ENCODE data around the gene SUPT3H. TPM values are rescaled to one million over a fixed set of nuclear protein-coding genes. Genes with fewer than 3 reads are reported as not detected.
"Not testable (repeated sequence)": the region's sequence is repeated elsewhere in the genome, so short reads cannot be mapped to it uniquely, and the experiment has no call there.

Gene SUPT3H
- total RNA-seq, 1 experiment from 2014 or later = 6.4 TPM

- in situ Hi-C loops (cut with HindIII; ENCODE audit: low pct_unique_long_range_greater_than_20kb, low sequenced_read_pairs) = no loop called here
These were observed 305.1 kb downstream of the SUPT3H start for GRCh38 chr6:45072673-45073072.

DNA sequence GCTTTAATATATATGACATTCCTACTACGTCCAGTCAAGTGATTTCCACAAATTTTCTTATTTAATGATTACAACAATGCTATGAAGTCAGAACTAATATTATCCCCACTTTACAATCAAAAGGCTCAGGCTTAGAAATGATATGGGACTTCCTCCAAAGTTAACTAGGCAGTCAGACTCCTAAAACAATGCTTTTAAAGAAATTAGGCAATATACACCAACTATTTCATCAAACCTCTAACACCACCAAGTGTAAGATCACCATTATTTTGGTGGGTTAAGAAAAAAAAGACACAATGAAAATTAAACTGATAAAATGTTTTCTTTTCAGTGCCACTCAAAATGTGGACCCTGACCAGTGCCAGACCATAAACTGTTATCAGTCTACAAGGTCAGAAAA, 305.7 kb downstream of the SUPT3H start:
- no peak for DNase-seq (ENCODE audit: low read depth, low spot score)
- in situ Hi-C loops (cut with HindIII; ENCODE audit: low pct_unique_long_range_greater_than_20kb, low sequenced_read_pairs) = no loop called here

More at GRCh38 chr6:45072673-45073072, 305.1 kb downstream of the SUPT3H start:
- DNase-seq (ENCODE audit: low read depth, low spot score) = no peak

DNA sequence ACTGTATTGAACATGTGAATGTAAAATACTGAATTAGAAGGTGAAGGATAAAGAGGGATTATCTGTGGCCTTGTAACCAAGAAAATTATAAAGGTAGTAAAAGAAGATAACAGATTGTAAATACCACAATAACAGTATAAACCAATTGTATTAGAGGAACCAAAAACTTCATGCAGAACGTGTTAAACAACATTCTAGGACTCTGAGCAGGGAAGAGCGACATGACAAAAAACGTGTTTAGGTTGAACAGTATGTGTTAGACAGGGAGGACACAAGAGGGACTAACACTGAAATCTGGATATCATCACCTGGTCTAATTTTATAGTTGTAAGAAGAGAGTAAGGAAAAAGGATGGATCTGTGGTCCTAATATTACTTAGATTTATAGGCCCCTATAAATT, 308.6 kb downstream of the SUPT3H start:
- in situ Hi-C loops (cut with HindIII; ENCODE audit: low pct_unique_long_range_greater_than_20kb, low sequenced_read_pairs) = no loop called here
- no peak for DNase-seq (ENCODE audit: low read depth, low spot score)

GRCh38 chr6:45067446-45067845, 310.3 kb downstream of the SUPT3H start:
- in situ Hi-C loops (cut with HindIII; ENCODE audit: low pct_unique_long_range_greater_than_20kb, low sequenced_read_pairs); DNase-seq (ENCODE audit: low read depth, low spot score): not testable (repeated sequence)

GRCh38 chr6:45062659-45063058, 315.1 kb downstream of the SUPT3H start:
- in situ Hi-C loops (cut with HindIII; ENCODE audit: low pct_unique_long_range_greater_than_20kb, low sequenced_read_pairs); DNase-seq (ENCODE audit: low read depth, low spot score): not testable (repeated sequence)

- in situ Hi-C loops (cut with HindIII; ENCODE audit: low pct_unique_long_range_greater_than_20kb, low sequenced_read_pairs) = no loop called here
- no peak for DNase-seq (ENCODE audit: low read depth, low spot score)
These were observed 320.0 kb downstream of the SUPT3H start for GRCh38 chr6:45057711-45058110.

GRCh38 chr6:45054610-45055009, 323.1 kb downstream of the SUPT3H start:
- peak; percentile 27 for DNase-seq (ENCODE audit: low read depth, low spot score)
- in situ Hi-C loops (cut with HindIII; ENCODE audit: low pct_unique_long_range_greater_than_20kb, low sequenced_read_pairs) = no loop called here

GRCh38 chr6:45052325-45052724, 325.4 kb downstream of the SUPT3H start:
- in situ Hi-C loops (cut with HindIII; ENCODE audit: low pct_unique_long_range_greater_than_20kb, low sequenced_read_pairs) = no loop called here
- DNase-seq (ENCODE audit: low read depth, low spot score) = no peak

- peak; percentile 90 for DNase-seq (ENCODE audit: low read depth, low spot score)
- in situ Hi-C loops (cut with HindIII; ENCODE audit: low pct_unique_long_range_greater_than_20kb, low sequenced_read_pairs) = no loop called here
These were observed 328.4 kb downstream of the SUPT3H start for GRCh38 chr6:45049188-45049843.

DNA sequence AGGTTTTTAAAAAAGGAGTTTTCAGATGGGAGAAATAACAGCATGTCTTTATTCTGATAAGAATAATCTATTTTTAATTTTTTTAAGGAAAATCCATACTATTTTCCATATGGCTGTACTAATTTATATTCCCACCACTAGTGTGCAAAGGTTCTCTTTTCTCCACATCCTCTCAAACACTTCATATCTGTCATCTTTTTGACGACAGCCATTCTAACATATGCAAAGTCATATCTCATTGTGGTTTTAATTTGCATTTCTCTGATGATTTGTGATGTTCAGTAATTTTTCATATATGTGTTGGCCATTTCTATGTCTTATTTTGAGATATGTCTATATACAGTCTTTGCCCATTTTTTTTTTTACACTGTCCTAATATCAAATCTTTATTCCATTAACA, 330.2 kb downstream of the SUPT3H start:
- DNase-seq (ENCODE audit: low read depth, low spot score) = no peak

GRCh38 chr6:45045253-45045601, 332.5 kb downstream of the SUPT3H start:
- DNase-seq (ENCODE audit: low read depth, low spot score) = no peak
- in situ Hi-C loops (cut with HindIII; ENCODE audit: low pct_unique_long_range_greater_than_20kb, low sequenced_read_pairs) = no loop called here

More for the DNA sequence above, 330.2 kb downstream of the SUPT3H start:
- in situ Hi-C loops (cut with HindIII; ENCODE audit: low pct_unique_long_range_greater_than_20kb, low sequenced_read_pairs) = no loop called here

- in situ Hi-C loops (cut with HindIII; ENCODE audit: low pct_unique_long_range_greater_than_20kb, low sequenced_read_pairs) = no loop called here
- DNase-seq (ENCODE audit: low read depth, low spot score) = no peak
These were observed 333.1 kb downstream of the SUPT3H start for GRCh38 chr6:45044510-45045252.

- in situ Hi-C loops (cut with HindIII; ENCODE audit: low pct_unique_long_range_greater_than_20kb, low sequenced_read_pairs) = no loop called here
These were observed 333.6 kb downstream of the SUPT3H start for GRCh38 chr6:45044086-45044485.

GRCh38 chr6:45042673-45043072, 335.1 kb downstream of the SUPT3H start:
- DNase-seq (ENCODE audit: low read depth, low spot score); in situ Hi-C loops (cut with HindIII; ENCODE audit: low pct_unique_long_range_greater_than_20kb, low sequenced_read_pairs): not testable (repeated sequence)

More at GRCh38 chr6:45044086-45044485, 333.6 kb downstream of the SUPT3H start:
- DNase-seq (ENCODE audit: low read depth, low spot score) = no peak

DNA sequence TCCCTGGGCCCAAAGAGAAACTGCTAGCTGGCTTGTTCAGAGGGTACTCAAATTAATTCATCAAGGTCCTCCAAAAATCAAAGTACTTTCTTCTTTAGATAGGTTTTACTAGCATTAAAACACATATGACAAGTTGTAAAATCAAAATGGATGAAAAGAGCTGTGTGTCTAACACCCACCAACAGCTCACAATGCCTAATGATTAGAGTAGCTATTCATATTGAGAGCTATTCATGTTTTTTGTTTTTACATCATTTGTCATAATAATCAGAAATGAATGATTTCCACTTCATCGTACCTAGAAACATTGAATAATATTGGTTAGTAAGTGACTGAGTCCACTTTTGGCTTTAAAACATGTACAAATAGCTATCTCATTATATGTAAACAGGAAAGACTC, 339.5 kb downstream of the SUPT3H start:
- in situ Hi-C loops (cut with HindIII; ENCODE audit: low pct_unique_long_range_greater_than_20kb, low sequenced_read_pairs) = no loop called here
- DNase-seq (ENCODE audit: low read depth, low spot score) = no peak

DNA sequence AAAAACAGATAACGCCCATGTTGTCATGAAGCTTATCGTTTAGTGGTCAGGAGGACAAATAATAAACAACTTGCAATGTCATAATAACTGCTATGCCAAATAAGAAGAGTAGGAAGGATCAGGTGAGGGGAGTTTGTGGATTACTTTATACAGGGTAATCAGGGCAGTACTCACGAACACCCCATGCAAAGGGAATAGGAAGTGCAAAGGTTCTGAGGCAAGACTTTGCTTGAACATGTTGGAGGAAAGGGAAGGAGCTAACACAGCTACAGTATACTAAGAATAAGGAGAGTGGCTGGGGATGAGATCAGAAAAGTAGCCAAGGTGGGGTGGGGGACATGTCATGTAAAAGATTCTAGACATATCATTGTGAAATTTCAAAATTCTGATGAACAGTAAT, 341.6 kb downstream of the SUPT3H start:
- in situ Hi-C loops (cut with HindIII; ENCODE audit: low pct_unique_long_range_greater_than_20kb, low sequenced_read_pairs) = no loop called here

DNA sequence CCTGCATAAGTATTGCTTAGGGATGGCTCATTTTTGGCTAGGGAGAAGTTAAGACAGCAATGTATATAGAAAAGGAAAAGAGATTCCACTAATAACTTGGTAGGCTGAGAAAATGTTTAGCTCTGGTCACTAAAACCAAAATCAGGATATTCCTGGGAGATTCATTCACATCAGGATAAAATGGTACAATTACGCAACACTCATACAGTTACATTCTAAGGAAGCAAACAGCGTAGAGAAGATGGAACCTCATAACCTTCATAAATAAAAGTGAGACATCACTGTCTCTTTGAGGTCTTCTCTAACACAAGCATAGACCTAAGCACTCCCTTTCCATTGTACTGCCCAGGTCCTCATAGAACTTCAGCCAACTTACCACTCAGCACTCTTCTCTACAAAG, 345.3 kb downstream of the SUPT3H start:
- in situ Hi-C loops (cut with HindIII; ENCODE audit: low pct_unique_long_range_greater_than_20kb, low sequenced_read_pairs) = no loop called here
- DNase-seq (ENCODE audit: low read depth, low spot score) = no peak

More for the DNA sequence above, 341.6 kb downstream of the SUPT3H start:
- DNase-seq (ENCODE audit: low read depth, low spot score) = no peak

DNA sequence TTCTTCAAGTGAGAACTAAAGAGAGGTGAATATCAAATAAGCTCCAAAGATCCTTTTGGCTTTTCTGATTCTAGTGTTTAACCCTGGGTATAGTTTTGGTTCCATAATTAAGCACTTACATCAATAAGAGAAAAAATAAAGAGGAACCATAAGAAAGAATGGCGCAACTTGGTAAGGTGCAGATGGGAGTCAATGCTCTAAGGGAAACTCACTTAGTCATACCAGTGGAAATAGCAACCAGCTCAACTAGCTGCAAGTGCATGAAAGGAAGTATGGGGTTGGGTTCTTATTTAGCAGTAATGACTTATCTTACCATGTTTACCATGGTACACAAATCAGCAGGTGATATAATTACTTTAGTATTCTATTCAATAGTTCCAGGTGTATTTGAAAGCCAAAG, 346.1 kb downstream of the SUPT3H start:
- in situ Hi-C loops (cut with HindIII; ENCODE audit: low pct_unique_long_range_greater_than_20kb, low sequenced_read_pairs) = no loop called here
- DNase-seq (ENCODE audit: low read depth, low spot score) = no peak

- in situ Hi-C loops (cut with HindIII; ENCODE audit: low pct_unique_long_range_greater_than_20kb, low sequenced_read_pairs) = no loop called here
- no peak for DNase-seq (ENCODE audit: low read depth, low spot score)
These were observed 350.6 kb downstream of the SUPT3H start for GRCh38 chr6:45027126-45027525.
